WTC11 (cell line): ENCODE data around the gene DOCK8.

Source experiments
- ESRRA ChIP-seq: sonication (generic); formaldehyde crosslinking; IDR thresholded peaks from 2 replicates; pipeline ENCODE4 v1.8.1; 2022; ENCODE audit warnings: mild to moderate bottlenecking, missing genetic modification reagents, borderline replicate concordance
- FOXP1 ChIP-seq: sonication (generic); formaldehyde crosslinking; IDR thresholded peaks from 2 replicates; pipeline ENCODE4 v1.8.0; 2022; ENCODE audit warnings: missing genetic modification reagents, mild to moderate bottlenecking, moderate library complexity, borderline replicate concordance
- NFYB ChIP-seq: sonication (generic); formaldehyde crosslinking; conservative IDR thresholded peaks from 2 replicates; pipeline ENCODE4 v1.8.0; 2022; ENCODE audit warnings: low read depth, missing genetic modification reagents
- NR3C1 ChIP-seq: sonication (generic); formaldehyde crosslinking; conservative IDR thresholded peaks from 2 replicates; pipeline ENCODE4 v1.8.1; 2023; ENCODE audit warnings: low read depth, mild to moderate bottlenecking, missing genetic modification reagents
- TCF7 ChIP-seq: sonication (generic); formaldehyde crosslinking; IDR thresholded peaks from 2 replicates; pipeline ENCODE4 v1.8.0; 2022; ENCODE audit warnings: mild to moderate bottlenecking, low read depth, missing genetic modification reagents, moderate library complexity
- ZNF121 ChIP-seq: sonication (generic); formaldehyde crosslinking; IDR thresholded peaks from 2 replicates; pipeline ENCODE4 v1.8.0; 2023; ENCODE audit warnings: missing genetic modification reagents
- TF ChIP-seq, protein P1 (sequence below): fragments of 200-600 bp; IDR thresholded peaks from 2 replicates; pipeline ENCODE4 v1.8.0; 2022; ENCODE audit warnings: antibody characterized with exemption
- TF ChIP-seq, protein P2 (sequence below): sonication (generic); formaldehyde crosslinking; IDR thresholded peaks from 2 replicates; pipeline ENCODE4 v1.8.0; 2022; ENCODE audit warnings: mild to moderate bottlenecking, missing genetic modification reagents
- TF ChIP-seq, protein P3 (sequence below): sonication (generic); formaldehyde crosslinking; IDR thresholded peaks from 2 replicates; pipeline ENCODE4 v1.8.1; 2023; ENCODE audit warnings: mild to moderate bottlenecking, missing genetic modification reagents
- TF ChIP-seq, protein P4 (sequence below): sonication (generic); formaldehyde crosslinking; IDR thresholded peaks from 2 replicates; pipeline ENCODE4 v1.8.1; 2023; ENCODE audit warnings: mild to moderate bottlenecking, missing genetic modification reagents, moderate library complexity
- TF ChIP-seq, protein P5 (sequence below): sonication (generic); formaldehyde crosslinking; IDR thresholded peaks from 2 replicates; pipeline ENCODE4 v1.8.0; 2022; ENCODE audit warnings: mild to moderate bottlenecking, missing genetic modification reagents
- TF ChIP-seq, protein P6 (sequence below): fragments of 250-450 bp; sonication (Bioruptor Pico); IDR thresholded peaks from 2 replicates; pipeline ENCODE4 v2.1.2; 2022; ENCODE audit warnings: mild to moderate bottlenecking, moderate library complexity
- TF ChIP-seq, protein P7 (sequence below): sonication (generic); formaldehyde crosslinking; IDR thresholded peaks from 2 replicates; pipeline ENCODE4 v1.8.1; 2022; ENCODE audit warnings: low read depth, missing genetic modification reagents, borderline replicate concordance
- TF ChIP-seq, protein P8 (sequence below): sonication (generic); formaldehyde crosslinking; IDR thresholded peaks from 2 replicates; pipeline ENCODE4 v1.8.1; 2023; ENCODE audit warnings: mild to moderate bottlenecking, missing genetic modification reagents

DNA sequence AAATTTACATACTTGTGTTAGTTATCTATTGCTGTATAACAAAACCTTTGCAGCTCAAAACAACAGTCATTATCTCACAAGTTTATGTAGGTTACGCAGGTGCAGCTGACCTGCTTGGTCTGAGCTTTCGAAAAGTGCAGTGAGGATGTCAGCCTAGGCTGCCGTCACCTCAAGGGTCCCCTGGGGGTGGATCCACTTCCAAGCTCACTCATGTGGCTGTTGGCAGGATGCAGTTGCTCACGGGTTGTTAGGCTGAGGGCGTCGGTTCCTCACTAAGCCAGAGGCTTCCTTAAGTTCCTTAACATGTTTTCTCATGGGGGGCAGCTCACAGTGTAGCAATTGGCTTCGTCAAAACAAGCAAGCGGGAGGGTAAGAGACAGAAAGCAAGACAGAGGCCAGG, 139.8 kb downstream of the DOCK8 start:
- TF ChIP-seq, protein P1, sequence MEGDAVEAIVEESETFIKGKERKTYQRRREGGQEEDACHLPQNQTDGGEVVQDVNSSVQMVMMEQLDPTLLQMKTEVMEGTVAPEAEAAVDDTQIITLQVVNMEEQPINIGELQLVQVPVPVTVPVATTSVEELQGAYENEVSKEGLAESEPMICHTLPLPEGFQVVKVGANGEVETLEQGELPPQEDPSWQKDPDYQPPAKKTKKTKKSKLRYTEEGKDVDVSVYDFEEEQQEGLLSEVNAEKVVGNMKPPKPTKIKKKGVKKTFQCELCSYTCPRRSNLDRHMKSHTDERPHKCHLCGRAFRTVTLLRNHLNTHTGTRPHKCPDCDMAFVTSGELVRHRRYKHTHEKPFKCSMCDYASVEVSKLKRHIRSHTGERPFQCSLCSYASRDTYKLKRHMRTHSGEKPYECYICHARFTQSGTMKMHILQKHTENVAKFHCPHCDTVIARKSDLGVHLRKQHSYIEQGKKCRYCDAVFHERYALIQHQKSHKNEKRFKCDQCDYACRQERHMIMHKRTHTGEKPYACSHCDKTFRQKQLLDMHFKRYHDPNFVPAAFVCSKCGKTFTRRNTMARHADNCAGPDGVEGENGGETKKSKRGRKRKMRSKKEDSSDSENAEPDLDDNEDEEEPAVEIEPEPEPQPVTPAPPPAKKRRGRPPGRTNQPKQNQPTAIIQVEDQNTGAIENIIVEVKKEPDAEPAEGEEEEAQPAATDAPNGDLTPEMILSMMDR: no peak
- TF ChIP-seq, protein P2, sequence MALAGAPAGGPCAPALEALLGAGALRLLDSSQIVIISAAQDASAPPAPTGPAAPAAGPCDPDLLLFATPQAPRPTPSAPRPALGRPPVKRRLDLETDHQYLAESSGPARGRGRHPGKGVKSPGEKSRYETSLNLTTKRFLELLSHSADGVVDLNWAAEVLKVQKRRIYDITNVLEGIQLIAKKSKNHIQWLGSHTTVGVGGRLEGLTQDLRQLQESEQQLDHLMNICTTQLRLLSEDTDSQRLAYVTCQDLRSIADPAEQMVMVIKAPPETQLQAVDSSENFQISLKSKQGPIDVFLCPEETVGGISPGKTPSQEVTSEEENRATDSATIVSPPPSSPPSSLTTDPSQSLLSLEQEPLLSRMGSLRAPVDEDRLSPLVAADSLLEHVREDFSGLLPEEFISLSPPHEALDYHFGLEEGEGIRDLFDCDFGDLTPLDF (CRISPR knock-in tag): no peak
- TF ChIP-seq TCF7 (CRISPR knock-in tag) (no peak), ESRRA (CRISPR knock-in tag) (no peak), ZNF121 (CRISPR knock-in tag) (no peak), NR3C1 (CRISPR knock-in tag) (no peak), NFYB (CRISPR knock-in tag) (no peak), FOXP1 (CRISPR knock-in tag) (no peak)
- TF ChIP-seq, protein P3, sequence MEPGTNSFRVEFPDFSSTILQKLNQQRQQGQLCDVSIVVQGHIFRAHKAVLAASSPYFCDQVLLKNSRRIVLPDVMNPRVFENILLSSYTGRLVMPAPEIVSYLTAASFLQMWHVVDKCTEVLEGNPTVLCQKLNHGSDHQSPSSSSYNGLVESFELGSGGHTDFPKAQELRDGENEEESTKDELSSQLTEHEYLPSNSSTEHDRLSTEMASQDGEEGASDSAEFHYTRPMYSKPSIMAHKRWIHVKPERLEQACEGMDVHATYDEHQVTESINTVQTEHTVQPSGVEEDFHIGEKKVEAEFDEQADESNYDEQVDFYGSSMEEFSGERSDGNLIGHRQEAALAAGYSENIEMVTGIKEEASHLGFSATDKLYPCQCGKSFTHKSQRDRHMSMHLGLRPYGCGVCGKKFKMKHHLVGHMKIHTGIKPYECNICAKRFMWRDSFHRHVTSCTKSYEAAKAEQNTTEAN (CRISPR knock-in tag): no peak
- TF ChIP-seq, protein P4, sequence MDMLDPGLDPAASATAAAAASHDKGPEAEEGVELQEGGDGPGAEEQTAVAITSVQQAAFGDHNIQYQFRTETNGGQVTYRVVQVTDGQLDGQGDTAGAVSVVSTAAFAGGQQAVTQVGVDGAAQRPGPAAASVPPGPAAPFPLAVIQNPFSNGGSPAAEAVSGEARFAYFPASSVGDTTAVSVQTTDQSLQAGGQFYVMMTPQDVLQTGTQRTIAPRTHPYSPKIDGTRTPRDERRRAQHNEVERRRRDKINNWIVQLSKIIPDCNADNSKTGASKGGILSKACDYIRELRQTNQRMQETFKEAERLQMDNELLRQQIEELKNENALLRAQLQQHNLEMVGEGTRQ (CRISPR knock-in tag): no peak
- TF ChIP-seq, protein P5, sequence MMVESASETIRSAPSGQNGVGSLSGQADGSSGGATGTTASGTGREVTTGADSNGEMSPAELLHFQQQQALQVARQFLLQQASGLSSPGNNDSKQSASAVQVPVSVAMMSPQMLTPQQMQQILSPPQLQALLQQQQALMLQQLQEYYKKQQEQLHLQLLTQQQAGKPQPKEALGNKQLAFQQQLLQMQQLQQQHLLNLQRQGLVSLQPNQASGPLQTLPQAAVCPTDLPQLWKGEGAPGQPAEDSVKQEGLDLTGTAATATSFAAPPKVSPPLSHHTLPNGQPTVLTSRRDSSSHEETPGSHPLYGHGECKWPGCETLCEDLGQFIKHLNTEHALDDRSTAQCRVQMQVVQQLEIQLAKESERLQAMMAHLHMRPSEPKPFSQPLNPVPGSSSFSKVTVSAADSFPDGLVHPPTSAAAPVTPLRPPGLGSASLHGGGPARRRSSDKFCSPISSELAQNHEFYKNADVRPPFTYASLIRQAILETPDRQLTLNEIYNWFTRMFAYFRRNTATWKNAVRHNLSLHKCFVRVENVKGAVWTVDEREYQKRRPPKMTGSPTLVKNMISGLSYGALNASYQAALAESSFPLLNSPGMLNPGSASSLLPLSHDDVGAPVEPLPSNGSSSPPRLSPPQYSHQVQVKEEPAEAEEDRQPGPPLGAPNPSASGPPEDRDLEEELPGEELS (CRISPR knock-in tag): no peak
- TF ChIP-seq, protein P6, sequence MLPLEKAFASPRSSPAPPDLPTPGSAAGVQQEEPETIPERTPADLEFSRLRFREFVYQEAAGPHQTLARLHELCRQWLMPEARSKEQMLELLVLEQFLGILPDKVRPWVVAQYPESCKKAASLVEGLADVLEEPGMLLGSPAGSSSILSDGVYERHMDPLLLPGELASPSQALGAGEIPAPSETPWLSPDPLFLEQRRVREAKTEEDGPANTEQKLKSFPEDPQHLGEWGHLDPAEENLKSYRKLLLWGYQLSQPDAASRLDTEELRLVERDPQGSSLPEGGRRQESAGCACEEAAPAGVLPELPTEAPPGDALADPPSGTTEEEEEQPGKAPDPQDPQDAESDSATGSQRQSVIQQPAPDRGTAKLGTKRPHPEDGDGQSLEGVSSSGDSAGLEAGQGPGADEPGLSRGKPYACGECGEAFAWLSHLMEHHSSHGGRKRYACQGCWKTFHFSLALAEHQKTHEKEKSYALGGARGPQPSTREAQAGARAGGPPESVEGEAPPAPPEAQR (CRISPR knock-in tag): no peak
- TF ChIP-seq, protein P7, sequence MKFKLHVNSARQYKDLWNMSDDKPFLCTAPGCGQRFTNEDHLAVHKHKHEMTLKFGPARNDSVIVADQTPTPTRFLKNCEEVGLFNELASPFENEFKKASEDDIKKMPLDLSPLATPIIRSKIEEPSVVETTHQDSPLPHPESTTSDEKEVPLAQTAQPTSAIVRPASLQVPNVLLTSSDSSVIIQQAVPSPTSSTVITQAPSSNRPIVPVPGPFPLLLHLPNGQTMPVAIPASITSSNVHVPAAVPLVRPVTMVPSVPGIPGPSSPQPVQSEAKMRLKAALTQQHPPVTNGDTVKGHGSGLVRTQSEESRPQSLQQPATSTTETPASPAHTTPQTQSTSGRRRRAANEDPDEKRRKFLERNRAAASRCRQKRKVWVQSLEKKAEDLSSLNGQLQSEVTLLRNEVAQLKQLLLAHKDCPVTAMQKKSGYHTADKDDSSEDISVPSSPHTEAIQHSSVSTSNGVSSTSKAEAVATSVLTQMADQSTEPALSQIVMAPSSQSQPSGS (CRISPR knock-in tag): no peak
- TF ChIP-seq, protein P8, sequence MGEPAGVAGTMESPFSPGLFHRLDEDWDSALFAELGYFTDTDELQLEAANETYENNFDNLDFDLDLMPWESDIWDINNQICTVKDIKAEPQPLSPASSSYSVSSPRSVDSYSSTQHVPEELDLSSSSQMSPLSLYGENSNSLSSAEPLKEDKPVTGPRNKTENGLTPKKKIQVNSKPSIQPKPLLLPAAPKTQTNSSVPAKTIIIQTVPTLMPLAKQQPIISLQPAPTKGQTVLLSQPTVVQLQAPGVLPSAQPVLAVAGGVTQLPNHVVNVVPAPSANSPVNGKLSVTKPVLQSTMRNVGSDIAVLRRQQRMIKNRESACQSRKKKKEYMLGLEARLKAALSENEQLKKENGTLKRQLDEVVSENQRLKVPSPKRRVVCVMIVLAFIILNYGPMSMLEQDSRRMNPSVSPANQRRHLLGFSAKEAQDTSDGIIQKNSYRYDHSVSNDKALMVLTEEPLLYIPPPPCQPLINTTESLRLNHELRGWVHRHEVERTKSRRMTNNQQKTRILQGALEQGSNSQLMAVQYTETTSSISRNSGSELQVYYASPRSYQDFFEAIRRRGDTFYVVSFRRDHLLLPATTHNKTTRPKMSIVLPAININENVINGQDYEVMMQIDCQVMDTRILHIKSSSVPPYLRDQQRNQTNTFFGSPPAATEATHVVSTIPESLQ (CRISPR knock-in tag): no peak
